Measurements from ENCODE around the gene PPDPF.

DNA sequence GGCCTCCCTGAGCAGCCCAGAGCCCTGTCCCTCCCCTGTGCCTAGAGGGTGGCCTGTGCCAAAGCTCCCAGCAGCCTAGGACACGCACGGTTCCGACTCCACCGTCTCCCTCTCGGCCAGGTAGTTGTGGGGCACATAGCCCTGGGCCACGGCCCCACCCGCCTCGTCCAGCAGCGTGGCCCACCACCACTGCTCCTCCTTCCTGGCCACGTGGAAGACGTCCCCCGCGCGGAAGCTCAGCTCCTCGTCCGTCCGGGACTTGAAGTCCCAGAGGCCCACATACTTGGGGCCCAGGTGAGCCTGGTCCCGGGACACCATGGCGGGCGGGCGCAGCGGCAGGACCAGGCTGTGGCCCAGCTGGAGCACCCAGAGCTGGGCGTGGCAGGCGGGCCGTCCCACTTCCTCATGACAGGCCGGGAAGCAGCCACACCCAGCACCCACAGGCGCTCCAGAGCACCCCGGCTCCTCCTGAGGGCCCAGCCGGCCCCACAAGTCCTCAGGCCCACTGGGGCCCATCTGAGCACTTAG lies 16.5 kb downstream of the PPDPF start, which contains the start of gene PTK6:
- no peak for TF ChIP-seq EZH2 (IDR thresholded peaks at IDR 0.05; ENCODE audit: borderline replicate concordance, low read depth, low read length, poor library complexity, severe bottlenecking)
- TF ChIP-seq, protein P1, sequence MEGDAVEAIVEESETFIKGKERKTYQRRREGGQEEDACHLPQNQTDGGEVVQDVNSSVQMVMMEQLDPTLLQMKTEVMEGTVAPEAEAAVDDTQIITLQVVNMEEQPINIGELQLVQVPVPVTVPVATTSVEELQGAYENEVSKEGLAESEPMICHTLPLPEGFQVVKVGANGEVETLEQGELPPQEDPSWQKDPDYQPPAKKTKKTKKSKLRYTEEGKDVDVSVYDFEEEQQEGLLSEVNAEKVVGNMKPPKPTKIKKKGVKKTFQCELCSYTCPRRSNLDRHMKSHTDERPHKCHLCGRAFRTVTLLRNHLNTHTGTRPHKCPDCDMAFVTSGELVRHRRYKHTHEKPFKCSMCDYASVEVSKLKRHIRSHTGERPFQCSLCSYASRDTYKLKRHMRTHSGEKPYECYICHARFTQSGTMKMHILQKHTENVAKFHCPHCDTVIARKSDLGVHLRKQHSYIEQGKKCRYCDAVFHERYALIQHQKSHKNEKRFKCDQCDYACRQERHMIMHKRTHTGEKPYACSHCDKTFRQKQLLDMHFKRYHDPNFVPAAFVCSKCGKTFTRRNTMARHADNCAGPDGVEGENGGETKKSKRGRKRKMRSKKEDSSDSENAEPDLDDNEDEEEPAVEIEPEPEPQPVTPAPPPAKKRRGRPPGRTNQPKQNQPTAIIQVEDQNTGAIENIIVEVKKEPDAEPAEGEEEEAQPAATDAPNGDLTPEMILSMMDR (conservative IDR thresholded peaks at IDR 0.05; ENCODE audit: low read depth, low read length): no peak
